Neural cell (in vitro differentiated cells): ENCODE data around the gene MOB2.

Experiments used
- EZH2 ChIP-seq: fragments of 200-600, 300-800 bp; shearing (Covaris generic), sonication (generic); IDR thresholded peaks from 2 replicates; pipeline ENCODE4 v1.6.1; 2014; ENCODE audit warnings: antibody characterized with exemption, low read length, borderline replicate concordance, mild to moderate bottlenecking; ENCODE audit not compliant: insufficient read depth, poor library complexity, severe bottlenecking
- RAD21 ChIP-seq: fragments of 450-650 bp; conservative IDR thresholded peaks from 2 replicates; pipeline ENCODE4 v1.6.1; 2014; ENCODE audit warnings: antibody characterized with exemption, mild to moderate bottlenecking, moderate library complexity
- TAF1 ChIP-seq: IDR thresholded peaks from 2 replicates; pipeline ENCODE4 v1.6.1; 2012; ENCODE audit warnings: low read depth
- TF ChIP-seq, protein P1 (sequence below): fragments of 450-650 bp; IDR thresholded peaks from 2 replicates; pipeline ENCODE4 v1.5.1; 2014; ENCODE audit warnings: antibody characterized with exemption, mild to moderate bottlenecking, moderate library complexity; ENCODE audit not compliant: poor library complexity, severe bottlenecking

DNA sequence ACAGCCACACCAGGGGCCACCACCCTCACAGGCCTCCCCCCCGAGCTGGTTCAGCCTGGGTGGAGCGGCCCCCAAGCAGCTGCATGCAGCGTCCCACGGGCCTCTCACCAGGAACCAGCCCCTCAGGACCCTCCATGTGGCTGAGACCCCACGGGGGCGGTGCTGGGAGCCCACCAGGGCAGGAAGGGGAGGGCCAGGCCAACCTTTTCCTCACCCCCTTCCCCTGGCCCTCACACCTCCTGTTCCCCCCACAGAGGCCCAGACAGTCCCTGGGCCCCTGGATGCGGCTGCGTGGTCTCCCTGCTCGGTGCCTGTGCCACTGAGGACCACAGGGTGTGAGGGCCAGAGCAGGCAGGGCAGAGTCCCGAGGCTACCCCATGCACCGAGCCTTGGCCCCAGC lies 46.5 kb downstream of the MOB2 start:
- TF ChIP-seq, protein P1, sequence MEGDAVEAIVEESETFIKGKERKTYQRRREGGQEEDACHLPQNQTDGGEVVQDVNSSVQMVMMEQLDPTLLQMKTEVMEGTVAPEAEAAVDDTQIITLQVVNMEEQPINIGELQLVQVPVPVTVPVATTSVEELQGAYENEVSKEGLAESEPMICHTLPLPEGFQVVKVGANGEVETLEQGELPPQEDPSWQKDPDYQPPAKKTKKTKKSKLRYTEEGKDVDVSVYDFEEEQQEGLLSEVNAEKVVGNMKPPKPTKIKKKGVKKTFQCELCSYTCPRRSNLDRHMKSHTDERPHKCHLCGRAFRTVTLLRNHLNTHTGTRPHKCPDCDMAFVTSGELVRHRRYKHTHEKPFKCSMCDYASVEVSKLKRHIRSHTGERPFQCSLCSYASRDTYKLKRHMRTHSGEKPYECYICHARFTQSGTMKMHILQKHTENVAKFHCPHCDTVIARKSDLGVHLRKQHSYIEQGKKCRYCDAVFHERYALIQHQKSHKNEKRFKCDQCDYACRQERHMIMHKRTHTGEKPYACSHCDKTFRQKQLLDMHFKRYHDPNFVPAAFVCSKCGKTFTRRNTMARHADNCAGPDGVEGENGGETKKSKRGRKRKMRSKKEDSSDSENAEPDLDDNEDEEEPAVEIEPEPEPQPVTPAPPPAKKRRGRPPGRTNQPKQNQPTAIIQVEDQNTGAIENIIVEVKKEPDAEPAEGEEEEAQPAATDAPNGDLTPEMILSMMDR = no peak
- TF ChIP-seq EZH2 = no peak
- TF ChIP-seq RAD21 = no peak
- no peak for TF ChIP-seq TAF1
